IPS-20b (cell line): ENCODE data around the gene RBM42.
"Not testable (repeated sequence)": the region's sequence is repeated elsewhere in the genome, so short reads cannot be mapped to it uniquely, and the experiment has no call there.

Experiments
- H3K27ac ChIP-seq: one replicate; pipeline ENCODE4 v1.5.1; 2013; ENCODE audit warnings: low read length
- H3K27me3 ChIP-seq: 2 replicates; pipeline ENCODE4 v1.6.1; 2013; ENCODE audit warnings: mild to moderate bottlenecking, low read length, inconsistent platforms; ENCODE audit not compliant: insufficient read depth
- H3K36me3 ChIP-seq: 2 replicates; pipeline ENCODE4 v1.6.1; 2013; ENCODE audit warnings: low read depth, mild to moderate bottlenecking, inconsistent platforms, low read length, moderate library complexity; ENCODE audit not compliant: insufficient read depth
- H3K4me1 ChIP-seq: 2 replicates; pipeline ENCODE4 v1.6.1; 2013; ENCODE audit warnings: mild to moderate bottlenecking, control low read depth, inconsistent platforms, low read length, moderate library complexity; ENCODE audit not compliant: insufficient read depth
- H3K4me3 ChIP-seq: 2 replicates; pipeline ENCODE4 v1.5.1; 2013; ENCODE audit warnings: mild to moderate bottlenecking, low read length, inconsistent platforms
- H3K9ac ChIP-seq: 2 replicates; pipeline ENCODE4 v1.6.1; 2013; ENCODE audit warnings: low read depth, mild to moderate bottlenecking, inconsistent platforms, low read length, moderate library complexity
- H3K9me3 ChIP-seq: 2 replicates; pipeline ENCODE4 v1.6.1; 2013; ENCODE audit warnings: mild to moderate bottlenecking, low read depth, low read length, inconsistent platforms; ENCODE audit not compliant: insufficient read depth

RBM42 gene

DNA sequence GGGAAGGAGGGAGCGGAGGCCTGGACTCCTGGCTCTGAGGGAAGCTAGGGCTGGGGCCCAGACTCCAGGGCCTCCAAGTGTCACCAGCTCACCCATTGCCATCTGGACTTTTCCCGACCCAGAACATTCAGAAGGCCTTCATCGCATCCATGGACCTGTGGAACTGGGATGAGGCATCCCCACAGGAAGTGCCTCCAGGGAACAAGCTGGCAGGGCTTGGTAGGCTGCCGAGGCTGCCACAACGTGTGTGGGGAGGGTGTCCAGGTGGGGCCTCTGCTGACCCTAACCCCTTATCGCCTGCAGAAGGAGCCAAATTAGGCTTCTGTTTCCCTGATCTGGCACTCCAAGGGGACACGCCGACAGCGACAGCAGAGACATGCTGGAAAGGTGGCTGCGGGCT, 13.5 kb downstream of the RBM42 start:
- no peak overlapping the region for H3K4me3 ChIP-seq
- H3K27ac ChIP-seq, result no peak overlapping the region
- no peaks in the 10 kb centered on the region for H3K9me3 ChIP-seq
- peaks cover 13% of the 10 kb centered on the region; the same call in 1 of the 2 replicates for H3K4me1 ChIP-seq
- H3K27me3 ChIP-seq, result peaks cover 30% of the 10 kb centered on the region
- H3K36me3 ChIP-seq, result peaks cover 11% of the 10 kb centered on the region
- H3K9ac ChIP-seq, result no peak overlapping the region; the same call in 1 of the 2 replicates

GRCh38 chr19:35642798-35643254, 14.0 kb downstream of the RBM42 start:
- H3K4me1 ChIP-seq, result peaks cover 13% of the 10 kb centered on the region; the same call in 1 of the 2 replicates
- H3K36me3 ChIP-seq, result peaks cover 6% of the 10 kb centered on the region

DNA sequence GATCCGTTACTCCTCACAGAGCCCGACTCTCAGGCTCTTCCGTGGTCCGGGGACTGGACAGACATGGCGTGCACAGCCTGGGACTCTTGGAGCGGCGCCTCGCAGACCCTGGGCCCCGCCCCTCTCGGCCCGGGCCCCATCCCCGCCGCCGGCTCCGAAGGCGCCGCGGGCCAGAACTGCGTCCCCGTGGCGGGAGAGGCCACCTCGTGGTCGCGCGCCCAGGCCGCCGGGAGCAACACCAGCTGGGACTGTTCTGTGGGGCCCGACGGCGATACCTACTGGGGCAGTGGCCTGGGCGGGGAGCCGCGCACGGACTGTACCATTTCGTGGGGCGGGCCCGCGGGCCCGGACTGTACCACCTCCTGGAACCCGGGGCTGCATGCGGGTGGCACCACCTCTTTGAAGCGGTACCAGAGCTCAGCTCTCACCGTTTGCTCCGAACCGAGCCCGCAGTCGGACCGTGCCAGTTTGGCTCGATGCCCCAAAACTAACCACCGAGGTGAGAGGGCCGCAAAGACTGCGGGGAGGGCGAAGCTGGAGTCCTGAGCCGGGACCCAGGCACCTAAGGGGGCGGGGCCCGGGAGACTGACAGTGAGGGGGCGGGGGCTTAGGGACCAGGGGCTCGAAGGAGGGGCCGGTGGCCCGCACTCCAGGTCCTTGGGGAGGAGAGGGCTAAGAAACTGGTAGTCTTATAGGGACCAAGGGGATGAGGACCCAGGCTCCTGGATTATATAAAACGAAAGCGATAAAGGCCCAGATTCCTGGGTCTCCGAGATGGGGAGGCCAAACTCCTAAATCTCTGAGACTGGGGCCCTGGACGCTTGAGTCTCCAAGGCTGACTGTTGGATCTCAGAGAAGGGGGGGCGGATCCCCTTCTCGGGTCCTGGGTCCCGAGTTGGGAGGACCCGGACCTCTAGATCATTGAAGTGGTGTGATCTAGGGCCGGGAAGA, 14.7 kb downstream of the RBM42 start:
- Histone ChIP-seq H3K9ac (peak overlapping the region; percentile 77; the same call in 1 of the 2 replicates), H3K4me1 (peaks cover 13% of the 10 kb centered on the region; the same call in 1 of the 2 replicates), H3K4me3 (peak overlapping the region; percentile 82), H3K36me3 (no peaks in the 10 kb centered on the region), H3K27me3 (peaks cover 30% of the 10 kb centered on the region), H3K27ac (no peak overlapping the region), H3K9me3 (no peaks in the 10 kb centered on the region)

More at GRCh38 chr19:35642798-35643254, 14.0 kb downstream of the RBM42 start:
- Histone ChIP-seq H3K27ac (no peak overlapping the region), H3K27me3 (peaks cover 30% of the 10 kb centered on the region), H3K9ac (peak overlapping the region; percentile 77; the same call in 1 of the 2 replicates), H3K9me3 (no peaks in the 10 kb centered on the region), H3K4me3 (peak overlapping the region; percentile 82; the same call in 1 of the 2 replicates)

DNA sequence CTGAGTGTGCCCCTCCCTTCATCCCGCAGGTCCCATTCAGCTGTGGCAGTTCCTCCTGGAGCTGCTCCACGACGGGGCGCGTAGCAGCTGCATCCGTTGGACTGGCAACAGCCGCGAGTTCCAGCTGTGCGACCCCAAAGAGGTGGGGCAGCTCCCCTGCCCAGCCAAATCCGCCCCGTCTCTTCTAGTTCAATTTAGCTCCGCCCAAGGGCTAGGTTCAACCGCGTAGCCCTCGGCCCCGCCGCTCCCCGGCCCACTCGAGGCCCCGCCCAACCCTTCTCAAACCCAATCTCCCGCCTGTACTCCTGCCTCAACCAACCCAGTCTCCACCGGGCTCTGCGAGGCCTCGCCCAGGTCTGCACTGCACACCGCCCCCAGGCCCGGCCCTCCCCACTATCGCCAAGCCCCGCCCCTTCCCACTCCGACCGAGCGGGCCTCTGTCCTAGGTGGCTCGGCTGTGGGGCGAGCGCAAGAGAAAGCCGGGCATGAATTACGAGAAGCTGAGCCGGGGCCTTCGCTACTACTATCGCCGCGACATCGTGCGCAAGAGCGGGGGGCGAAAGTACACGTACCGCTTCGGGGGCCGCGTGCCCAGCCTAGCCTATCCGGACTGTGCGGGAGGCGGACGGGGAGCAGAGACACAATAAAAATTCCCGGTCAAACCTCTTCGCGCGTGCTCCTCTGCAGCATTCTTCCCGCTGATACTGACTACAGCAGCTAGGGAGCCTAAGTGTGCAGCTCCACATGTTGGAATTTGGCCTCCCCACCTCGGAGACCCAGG, 15.6 kb downstream of the RBM42 start:
- H3K27ac ChIP-seq, result no peak overlapping the region
- peaks cover 16% of the 10 kb centered on the region; the same call in 1 of the 2 replicates for H3K4me1 ChIP-seq
- peak overlapping the region; percentile 77; the same call in 1 of the 2 replicates for H3K9ac ChIP-seq
- H3K4me3 ChIP-seq, result peak overlapping the region; percentile 82
- H3K36me3 ChIP-seq, result no peaks in the 10 kb centered on the region
- H3K27me3 ChIP-seq, result peaks cover 30% of the 10 kb centered on the region
- H3K9me3 ChIP-seq, result no peaks in the 10 kb centered on the region

GRCh38 chr19:35644987-35645679, 16.3 kb downstream of the RBM42 start:
- H3K9me3 ChIP-seq, result no peaks in the 10 kb centered on the region
- peak overlapping the region; percentile 82 for H3K4me3 ChIP-seq
- peaks cover 30% of the 10 kb centered on the region for H3K27me3 ChIP-seq
- H3K4me1 ChIP-seq, result peaks cover 16% of the 10 kb centered on the region; the same call in 1 of the 2 replicates
- peak overlapping the region; percentile 56; the same call in 1 of the 2 replicates for H3K9ac ChIP-seq
- no peak overlapping the region for H3K27ac ChIP-seq
- no peaks in the 10 kb centered on the region for H3K36me3 ChIP-seq

DNA sequence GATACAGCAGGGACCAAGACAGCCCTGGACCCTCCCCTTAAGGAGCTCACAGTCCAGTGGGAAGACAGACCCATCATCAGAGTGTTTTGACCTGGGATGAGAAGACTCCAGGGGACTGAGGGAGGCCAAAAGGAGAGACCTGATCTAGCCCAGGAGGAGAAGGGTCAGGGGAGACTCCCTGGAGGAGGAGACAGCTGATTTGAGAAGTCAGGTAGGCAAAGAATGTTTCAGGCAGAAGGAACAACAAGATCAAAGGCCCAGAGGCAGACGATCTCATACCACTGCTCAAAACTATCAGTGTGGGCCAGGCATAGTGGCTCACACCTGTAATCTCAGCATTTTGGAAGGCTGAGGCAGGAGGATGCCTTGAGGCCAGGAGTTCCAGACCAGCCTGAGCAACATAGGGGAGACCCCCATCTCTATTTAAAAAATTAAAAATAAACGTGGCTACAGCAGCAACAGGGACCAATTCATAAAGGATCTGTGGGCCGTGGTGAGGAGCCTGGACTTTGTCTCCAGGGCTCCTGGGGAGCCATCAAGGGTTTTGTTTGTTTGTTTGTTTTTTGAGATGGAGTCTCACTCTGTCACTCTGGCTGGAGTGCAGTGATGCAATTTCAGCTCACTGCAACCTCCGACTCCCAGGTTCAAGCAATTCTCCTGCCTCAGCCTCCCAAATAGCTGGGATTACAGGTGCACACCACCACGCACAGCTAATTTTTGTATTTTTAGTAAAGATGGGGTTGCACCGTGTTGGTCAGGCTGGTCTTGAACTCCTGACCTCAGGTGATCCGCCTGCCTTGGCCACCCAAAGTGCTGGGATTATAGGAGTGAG, 17.1 kb downstream of the RBM42 start:
- peaks cover 3% of the 10 kb centered on the region; the same call in 1 of the 2 replicates for H3K36me3 ChIP-seq
- H3K4me3 ChIP-seq, result no peak overlapping the region
- H3K27ac ChIP-seq, result no peak overlapping the region
- H3K9me3 ChIP-seq, result no peaks in the 10 kb centered on the region
- H3K4me1 ChIP-seq, result peaks cover 16% of the 10 kb centered on the region; the same call in 1 of the 2 replicates
- peaks cover 30% of the 10 kb centered on the region for H3K27me3 ChIP-seq
- peak overlapping the region; percentile 17; the same call in 1 of the 2 replicates for H3K9ac ChIP-seq

- Histone ChIP-seq H3K4me3 (peak within 1 kb of the TSS; percentile 98), H3K27ac (no peak within 1 kb of the TSS)
These were observed 19.5 kb downstream of the RBM42 start, which contains the start of gene COX6B1 for GRCh38 chr19:35648017-35648961. TSS of gene COX6B1 (plus strand) at chr19:35648323. CDS start at chr19:35651244, 2,921 bp downstream.

DNA sequence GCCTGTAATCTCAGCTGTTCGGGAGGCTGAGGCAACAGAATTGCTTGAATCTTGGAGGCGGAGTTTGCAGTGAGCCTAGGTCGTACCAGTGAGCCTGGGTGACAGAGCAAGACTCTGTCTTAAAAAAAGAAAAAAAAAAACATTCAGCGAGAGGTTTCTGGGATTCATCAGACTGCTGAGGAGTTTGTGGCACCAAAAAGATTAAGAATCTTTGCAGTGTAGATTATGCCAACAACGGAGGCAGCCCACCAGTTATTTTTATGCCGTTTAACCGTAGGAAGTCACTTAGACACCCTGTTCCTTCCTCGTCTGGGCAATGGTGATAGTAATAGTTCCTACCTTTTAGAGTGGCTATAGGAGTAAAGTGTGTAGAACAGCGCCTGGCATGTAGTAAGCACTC, 21.7 kb downstream of the RBM42 start:
- no peak overlapping the region for H3K27ac ChIP-seq
- no peak overlapping the region for H3K9ac ChIP-seq
- no peak overlapping the region for H3K4me3 ChIP-seq
- peaks cover 31% of the 10 kb centered on the region for H3K36me3 ChIP-seq
- peaks cover 4% of the 10 kb centered on the region; the same call in 1 of the 2 replicates for H3K4me1 ChIP-seq
- no peaks in the 10 kb centered on the region for H3K9me3 ChIP-seq
- H3K27me3 ChIP-seq, result peaks cover 12% of the 10 kb centered on the region

More at GRCh38 chr19:35648017-35648961, 19.5 kb downstream of the RBM42 start, which contains the start of gene COX6B1:
- Histone ChIP-seq H3K36me3 (peaks cover 13% of the 10 kb centered on the region), H3K9me3 (no peaks in the 10 kb centered on the region), H3K27me3 (peaks cover 17% of the 10 kb centered on the region), H3K4me1 (peaks cover 9% of the 10 kb centered on the region; the same call in 1 of the 2 replicates), H3K9ac (peak within 1 kb of the TSS; percentile 88; the same call in 1 of the 2 replicates)

GRCh38 chr19:35654828-35655227, 26.0 kb downstream of the RBM42 start:
- not testable (repeated sequence) for H3K9me3 ChIP-seq, H3K4me3 ChIP-seq, H3K27me3 ChIP-seq, H3K4me1 ChIP-seq, H3K27ac ChIP-seq, H3K9ac ChIP-seq
- peaks cover 62% of the 10 kb centered on the region for H3K36me3 ChIP-seq
